Measurements from ENCODE around the gene RSPO1.

RSPO1 gene

GRCh38 chr1:37656026-37656425 lies 21.3 kb upstream of the RSPO1 start:
- DNase-seq = no peak

GRCh38 chr1:37655274-37655673 lies 20.6 kb upstream of the RSPO1 start:
- no peak for DNase-seq

- DNase-seq = no peak
These were observed 19.2 kb upstream of the RSPO1 start for GRCh38 chr1:37653906-37654305.

- DNase-seq = no peak
These were observed 18.3 kb upstream of the RSPO1 start for GRCh38 chr1:37652976-37653375.

GRCh38 chr1:37651803-37652202 lies 17.1 kb upstream of the RSPO1 start:
- no peak for DNase-seq

GRCh38 chr1:37650721-37651120 lies 16.0 kb upstream of the RSPO1 start:
- no peak for DNase-seq

- no peak for DNase-seq
These were observed 15.5 kb upstream of the RSPO1 start for GRCh38 chr1:37650173-37650572.

- DNase-seq = no peak
These were observed 12.6 kb upstream of the RSPO1 start for GRCh38 chr1:37647281-37647680.

- no peak for DNase-seq
These were observed 6.4 kb upstream of the RSPO1 start for GRCh38 chr1:37641059-37641458.

- DNase-seq = no peak
These were observed 1.7 kb upstream of the RSPO1 start for GRCh38 chr1:37636435-37636834.

- DNase-seq = no peak
These were observed 555 bp upstream of the RSPO1 start for GRCh38 chr1:37634992-37635902.

- DNase-seq = no peak
These were observed 801 bp downstream of the RSPO1 start for GRCh38 chr1:37633938-37634243.

- no peak for DNase-seq
These were observed 1.4 kb downstream of the RSPO1 start for GRCh38 chr1:37633040-37633937.

GRCh38 chr1:37631036-37631435 lies 3.7 kb downstream of the RSPO1 start:
- DNase-seq = no peak

- DNase-seq = no peak
These were observed 4.2 kb downstream of the RSPO1 start for GRCh38 chr1:37630426-37631028.

GRCh38 chr1:37629726-37630425 lies 4.8 kb downstream of the RSPO1 start:
- DNase-seq = no peak

- DNase-seq = no peak
These were observed 5.7 kb downstream of the RSPO1 start for GRCh38 chr1:37629008-37629407.

- no peak for DNase-seq
These were observed 6.6 kb downstream of the RSPO1 start for GRCh38 chr1:37628026-37628556.

GRCh38 chr1:37622131-37622530 lies 12.6 kb downstream of the RSPO1 start:
- no peak for DNase-seq

- no peak for DNase-seq
These were observed 13.3 kb downstream of the RSPO1 start for GRCh38 chr1:37621326-37621870.

GRCh38 chr1:37620707-37621106 lies 14.0 kb downstream of the RSPO1 start:
- DNase-seq = no peak

- no peak for DNase-seq
These were observed 18.4 kb downstream of the RSPO1 start for GRCh38 chr1:37616330-37616729.

All from CD4-positive, alpha-beta T cell treated with Interleukin-17A for 4 hours (primary cell).